CD4-positive, alpha-beta T cell treated with Interleukin-10 for 1 hour (primary cell): Measurements from ENCODE around the gene PHF12.

ENCODE experiments used
- DNase-seq: peaks from one replicate; pipeline ENCODE4 v3.0.0-alpha.2; 2020

PHF12 gene

GRCh38 chr17:28900986-28901726 is 50.2 kb downstream of the PHF12 start:
- no peak for DNase-seq

- no peak for DNase-seq
These were observed 52.0 kb downstream of the PHF12 start for GRCh38 chr17:28899212-28899815.

GRCh38 chr17:28898527-28898955 is 52.8 kb downstream of the PHF12 start:
- no peak for DNase-seq

- peak; percentile 46 for DNase-seq
These were observed 53.4 kb downstream of the PHF12 start for GRCh38 chr17:28897769-28898526.

- DNase-seq, result peak; percentile 68
These were observed 54.2 kb downstream of the PHF12 start, which contains the start of gene FLOT2 for GRCh38 chr17:28896884-28897768. Gene FLOT2 (minus strand): TSS chr17:28897733. CDS start chr17:28897574, 159 bp downstream.

GRCh38 chr17:28896491-28896883 is 54.8 kb downstream of the PHF12 start:
- DNase-seq, result no peak

- no peak for DNase-seq
These were observed 55.4 kb downstream of the PHF12 start for GRCh38 chr17:28895794-28896447.

GRCh38 chr17:28893248-28894183 is 57.8 kb downstream of the PHF12 start:
- DNase-seq, result peak; percentile 28

GRCh38 chr17:28892024-28892423 is 59.3 kb downstream of the PHF12 start:
- no peak for DNase-seq

GRCh38 chr17:28891201-28891600 is 60.1 kb downstream of the PHF12 start:
- no peak for DNase-seq

- DNase-seq, result no peak
These were observed 61.3 kb downstream of the PHF12 start for GRCh38 chr17:28889996-28890395.

GRCh38 chr17:28888832-28889231 is 62.5 kb downstream of the PHF12 start:
- DNase-seq, result no peak

GRCh38 chr17:28887871-28888471 is 63.3 kb downstream of the PHF12 start:
- no peak for DNase-seq

GRCh38 chr17:28885951-28886350 is 65.4 kb downstream of the PHF12 start:
- DNase-seq, result no peak

GRCh38 chr17:28885363-28885762 is 66.0 kb downstream of the PHF12 start:
- no peak for DNase-seq

GRCh38 chr17:28883967-28884702 is 67.2 kb downstream of the PHF12 start:
- no peak for DNase-seq

GRCh38 chr17:28882154-28882895 is 69.0 kb downstream of the PHF12 start:
- DNase-seq, result no peak

- DNase-seq, result no peak
These were observed 69.7 kb downstream of the PHF12 start for GRCh38 chr17:28881533-28882056.

- DNase-seq, result no peak
These were observed 70.8 kb downstream of the PHF12 start for GRCh38 chr17:28880572-28880945.
